Smooth muscle cell of bladder (primary cell): ENCODE measurements around the gene TCP10L. TPM values are rescaled to one million over a fixed set of nuclear protein-coding genes. Genes with fewer than 3 reads are reported as not detected.

Experiments used
- total RNA-seq: library from RNA; depleted of rRNA; stranded (reverse); fragments of >200 nt; gene quantifications from 2 replicates; pipeline ENCODE4 v1.2.3, GENCODE V29; 2014

TCP10L gene, protein sequence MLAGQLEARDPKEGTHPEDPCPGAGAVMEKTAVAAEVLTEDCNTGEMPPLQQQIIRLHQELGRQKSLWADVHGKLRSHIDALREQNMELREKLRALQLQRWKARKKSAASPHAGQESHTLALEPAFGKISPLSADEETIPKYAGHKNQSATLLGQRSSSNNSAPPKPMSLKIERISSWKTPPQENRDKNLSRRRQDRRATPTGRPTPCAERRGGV
- 0.28 and 0.46 TPM in 2 replicates for total RNA-seq

DNA sequence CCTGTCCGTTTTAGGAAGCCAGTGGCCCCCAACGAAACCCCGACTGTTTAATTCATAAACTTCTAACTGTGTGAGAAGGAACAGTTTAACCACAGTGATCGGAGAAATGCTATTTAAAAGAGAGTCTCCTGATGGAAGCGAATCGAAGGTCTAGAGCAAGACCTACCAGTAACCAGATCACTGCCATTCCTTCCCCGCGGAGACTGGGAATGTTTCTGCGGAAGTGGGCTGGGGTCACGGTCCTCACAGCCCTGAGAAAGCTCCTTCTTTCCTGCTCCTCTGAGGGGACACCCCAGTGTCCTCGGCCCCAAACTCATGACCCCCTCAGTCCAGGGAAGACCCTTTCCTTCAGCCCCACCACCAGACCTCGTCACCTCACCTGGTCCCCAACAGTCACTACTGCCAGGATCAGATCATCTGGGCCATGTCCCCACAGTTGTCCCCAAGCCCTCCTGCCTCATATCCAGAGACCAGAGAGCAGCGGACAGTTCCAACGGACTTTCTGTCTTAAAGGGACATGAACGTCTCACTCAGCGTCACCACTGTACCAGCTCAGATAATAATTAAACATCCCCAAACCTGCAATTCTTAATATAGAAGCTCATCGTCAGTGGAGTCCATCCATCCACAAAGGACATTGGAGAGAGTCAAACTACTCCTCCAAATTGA lies at the start of gene TCP10L:
TCP10L (minus strand) TSS at position 482 of the 669 bp plus-strand sequence. CDS start 1,219 bp downstream, outside the sequence.

DNA sequence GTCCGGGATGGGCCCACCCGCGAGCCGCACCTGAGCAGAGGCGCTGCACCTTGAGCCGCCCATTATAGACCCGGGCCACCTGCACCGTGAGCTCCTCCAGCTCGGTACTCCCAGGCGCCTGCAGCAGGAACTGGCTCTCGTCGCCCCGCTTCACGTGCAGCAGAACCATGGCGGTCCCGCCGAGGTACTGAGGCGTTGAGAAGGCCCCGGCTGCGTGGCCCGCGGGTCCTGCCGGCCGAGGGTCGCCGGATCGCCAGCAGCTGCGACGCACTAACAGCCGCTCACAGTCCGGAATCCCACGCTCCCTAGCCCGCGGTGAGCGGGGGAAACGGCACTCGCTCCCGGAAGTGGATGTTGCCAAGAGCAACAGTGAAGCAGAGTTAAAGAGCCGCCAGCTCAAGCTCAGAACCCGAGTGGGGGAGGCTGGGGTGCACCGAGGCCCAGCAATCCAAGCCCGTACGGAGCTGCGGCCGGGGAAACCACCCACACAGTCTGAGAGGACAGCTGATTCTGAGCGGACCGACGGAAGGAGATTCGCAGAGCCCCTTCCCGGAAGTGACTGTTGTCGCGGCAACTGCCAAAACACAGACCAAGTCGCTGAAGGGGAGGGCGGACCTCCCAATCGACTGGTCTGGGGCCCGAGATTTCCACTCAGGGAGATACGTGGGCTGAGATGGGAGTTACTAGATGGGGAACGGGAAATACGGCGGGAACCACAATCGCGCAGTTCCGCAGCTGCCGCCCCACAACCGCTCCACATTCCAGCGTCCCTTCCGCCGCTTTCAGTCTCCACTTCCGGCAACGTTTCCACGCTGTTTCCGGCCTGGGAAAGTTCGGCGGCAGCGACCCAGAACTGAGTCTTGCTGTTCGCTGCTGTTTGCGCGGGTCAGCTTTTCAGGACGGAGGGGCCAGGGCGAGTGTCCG lies 27.0 kb upstream of the TCP10L start, which contains the start of gene CFAP298:
CFAP298 (minus strand) TSS at position 303 of the 924 bp plus-strand sequence; CDS start at position 169, 134 bp downstream.

Other genes starting within 250 kb of the TCP10L start
- 12.2 and 17.4 TPM in 2 replicates for gene URB1, start 192.5 kb downstream of the TCP10L start, total RNA-seq
- gene EVA1C, start 172.8 kb downstream of the TCP10L start, total RNA-seq: 6.8 and 8.2 TPM in 2 replicates
- gene CFAP298, start 26.9 kb upstream of the TCP10L start, total RNA-seq: 18.5 and 22.2 TPM in 2 replicates
- gene SYNJ1, start 142.5 kb upstream of the TCP10L start, total RNA-seq: 2.8 and 4.1 TPM in 2 replicates
- 20.1 and 24.9 TPM in 2 replicates for gene PAXBP1, start 186.2 kb upstream of the TCP10L start, total RNA-seq